Chondrocyte (in vitro differentiated cells): ENCODE measurements around the gene ELF5. TPM values are rescaled to one million over a fixed set of nuclear protein-coding genes. Genes with fewer than 3 reads are reported as not detected.

Source experiments
- DNase-seq: peaks from one replicate; pipeline ENCODE4 v3.0.0; 2021; ENCODE audit warnings: mixed read lengths, low spot score
- H3K27ac Mint-ChIP-seq: one replicate; pipeline ENCODE4 v1.8.0; 2021; ENCODE audit warnings: mild to moderate bottlenecking, moderate library complexity, mixed read lengths; ENCODE audit not compliant: unreplicated experiment
- H3K27me3 Mint-ChIP-seq: 2 replicates; pipeline ENCODE4 v1.8.0; 2021; ENCODE audit warnings: low read depth, mixed read lengths
- H3K36me3 Mint-ChIP-seq: 2 replicates; pipeline ENCODE4 v1.8.0; 2021; ENCODE audit warnings: low read depth, mixed read lengths
- H3K4me1 Mint-ChIP-seq: 2 replicates; pipeline ENCODE4 v1.8.0; 2021; ENCODE audit warnings: low read depth, mild to moderate bottlenecking, mixed read lengths
- H3K4me3 Mint-ChIP-seq: one replicate; pipeline ENCODE4 v1.8.0; 2021; ENCODE audit warnings: mild to moderate bottlenecking, moderate library complexity, mixed read lengths; ENCODE audit not compliant: unreplicated experiment
- H3K9me3 Mint-ChIP-seq: 2 replicates; pipeline ENCODE4 v1.8.0; 2021; ENCODE audit warnings: low read depth, mixed read lengths
- total RNA-seq: library from RNA; stranded (reverse); gene quantifications from 3 replicates; pipeline ENCODE4 v1.2.1, GENCODE V29; 2021
- TF ChIP-seq, protein P1 (sequence below): fragments of 200-600 bp; sonication (generic); IDR thresholded peaks from 2 replicates; pipeline ENCODE4 v1.5.0; 2021; ENCODE audit warnings: antibody characterized with exemption, mild to moderate bottlenecking, moderate library complexity

ELF5 gene
- total RNA-seq, 1 donor from 2014 or later = not detected

DNA sequence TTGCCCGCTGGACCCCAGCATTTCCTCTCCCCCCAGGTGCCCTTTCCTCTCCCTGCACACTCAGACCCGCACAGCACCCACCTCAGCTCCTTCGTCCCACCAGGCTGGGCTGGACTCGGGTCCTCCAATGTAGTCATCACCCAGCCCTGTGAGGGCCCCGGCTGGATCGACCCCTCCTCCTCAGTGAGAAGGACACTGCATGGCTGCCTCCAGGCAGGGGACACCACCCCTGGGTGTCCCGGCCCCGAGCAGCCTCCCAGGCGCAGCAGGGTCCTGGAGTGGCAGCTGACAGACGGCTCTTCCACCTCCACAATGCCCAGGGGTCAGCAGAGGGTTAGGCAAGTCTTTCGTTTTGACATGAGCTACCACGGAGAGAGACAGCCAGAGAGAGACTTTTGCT, 11.1 kb upstream of the ELF5 start:
- peaks cover 2% of the 10 kb centered on the region for H3K36me3 Mint-ChIP-seq
- H3K27me3 Mint-ChIP-seq = peaks cover 21% of the 10 kb centered on the region
- TF ChIP-seq, protein P1, sequence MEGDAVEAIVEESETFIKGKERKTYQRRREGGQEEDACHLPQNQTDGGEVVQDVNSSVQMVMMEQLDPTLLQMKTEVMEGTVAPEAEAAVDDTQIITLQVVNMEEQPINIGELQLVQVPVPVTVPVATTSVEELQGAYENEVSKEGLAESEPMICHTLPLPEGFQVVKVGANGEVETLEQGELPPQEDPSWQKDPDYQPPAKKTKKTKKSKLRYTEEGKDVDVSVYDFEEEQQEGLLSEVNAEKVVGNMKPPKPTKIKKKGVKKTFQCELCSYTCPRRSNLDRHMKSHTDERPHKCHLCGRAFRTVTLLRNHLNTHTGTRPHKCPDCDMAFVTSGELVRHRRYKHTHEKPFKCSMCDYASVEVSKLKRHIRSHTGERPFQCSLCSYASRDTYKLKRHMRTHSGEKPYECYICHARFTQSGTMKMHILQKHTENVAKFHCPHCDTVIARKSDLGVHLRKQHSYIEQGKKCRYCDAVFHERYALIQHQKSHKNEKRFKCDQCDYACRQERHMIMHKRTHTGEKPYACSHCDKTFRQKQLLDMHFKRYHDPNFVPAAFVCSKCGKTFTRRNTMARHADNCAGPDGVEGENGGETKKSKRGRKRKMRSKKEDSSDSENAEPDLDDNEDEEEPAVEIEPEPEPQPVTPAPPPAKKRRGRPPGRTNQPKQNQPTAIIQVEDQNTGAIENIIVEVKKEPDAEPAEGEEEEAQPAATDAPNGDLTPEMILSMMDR = no peak
- no peaks in the 10 kb centered on the region for H3K9me3 Mint-ChIP-seq
- DNase-seq = no peak
- H3K4me3 Mint-ChIP-seq = no peak overlapping the region
- H3K27ac Mint-ChIP-seq = no peak overlapping the region
- H3K4me1 Mint-ChIP-seq = no peaks in the 10 kb centered on the region

DNA sequence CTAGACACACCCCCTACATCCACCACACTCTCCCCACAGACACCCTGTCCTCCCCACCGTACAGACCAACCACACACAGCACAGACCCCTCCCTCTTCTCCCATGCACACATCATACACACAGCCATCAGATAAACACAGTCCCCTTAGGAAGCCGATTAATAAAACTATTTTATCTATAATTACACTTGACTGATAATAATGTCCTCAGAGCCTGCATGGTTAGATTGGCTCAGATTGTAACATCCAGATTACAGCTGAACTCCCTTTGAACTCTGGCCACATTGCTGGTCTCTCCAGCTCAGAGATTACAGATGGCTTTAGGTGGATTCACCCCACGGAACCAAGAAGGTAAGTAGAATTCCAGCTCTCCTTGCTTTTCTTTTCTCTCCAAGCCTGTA, 9.5 kb upstream of the ELF5 start:
- H3K4me1 Mint-ChIP-seq = no peaks in the 10 kb centered on the region
- no peak overlapping the region for H3K4me3 Mint-ChIP-seq
- no peaks in the 10 kb centered on the region for H3K9me3 Mint-ChIP-seq
- peaks cover 15% of the 10 kb centered on the region for H3K27me3 Mint-ChIP-seq
- TF ChIP-seq, protein P1 = no peak
- no peak for DNase-seq
- no peak overlapping the region for H3K27ac Mint-ChIP-seq
- peaks cover 2% of the 10 kb centered on the region for H3K36me3 Mint-ChIP-seq

DNA sequence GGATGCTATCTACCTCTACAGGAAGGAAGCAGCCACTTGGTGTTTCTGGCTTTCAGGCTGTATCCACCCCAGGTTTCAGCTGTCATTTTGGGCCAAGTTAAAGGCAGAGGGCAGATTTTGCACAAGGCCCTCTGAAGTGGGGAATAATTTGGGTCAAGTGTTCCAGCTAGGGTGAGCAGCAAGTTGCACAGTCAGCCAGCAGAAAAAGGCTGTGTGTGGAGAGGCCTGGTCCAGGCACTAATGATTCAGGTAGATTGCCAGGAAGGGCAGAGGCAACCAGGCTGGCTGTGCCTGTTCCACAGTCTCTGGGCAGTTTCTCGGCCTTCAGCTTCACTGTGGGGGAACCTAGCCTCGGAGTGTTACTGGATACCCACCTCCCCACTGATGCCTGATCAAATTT, 8.6 kb upstream of the ELF5 start:
- H3K9me3 Mint-ChIP-seq = no peaks in the 10 kb centered on the region

DNA sequence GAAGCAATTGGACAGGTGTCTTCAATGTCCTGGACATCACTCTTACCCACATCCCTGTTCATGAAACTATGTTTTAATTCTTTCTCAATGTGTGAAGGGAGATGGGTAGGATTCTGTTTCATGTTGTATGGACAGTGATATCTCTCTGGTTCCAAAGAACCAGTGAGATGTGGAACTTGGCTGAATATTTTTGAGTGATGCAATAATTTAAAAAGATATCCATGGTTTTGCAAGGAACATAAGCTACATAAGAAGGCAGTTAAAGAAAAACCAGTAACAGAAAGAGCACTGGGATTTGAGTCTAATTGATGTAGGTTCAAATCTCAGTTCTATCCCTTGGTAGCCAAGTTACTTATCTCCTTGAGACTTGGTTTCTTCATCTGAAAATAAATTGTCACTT, 7.7 kb upstream of the ELF5 start:
- no peak overlapping the region for H3K27ac Mint-ChIP-seq
- H3K27me3 Mint-ChIP-seq = peaks cover 17% of the 10 kb centered on the region
- TF ChIP-seq, protein P1 = no peak
- H3K4me3 Mint-ChIP-seq = no peak overlapping the region
- H3K4me1 Mint-ChIP-seq = no peaks in the 10 kb centered on the region
- H3K36me3 Mint-ChIP-seq = peaks cover under 1% of the 10 kb centered on the region
- H3K9me3 Mint-ChIP-seq = no peaks in the 10 kb centered on the region
- no peak for DNase-seq

More for the DNA sequence above, 8.6 kb upstream of the ELF5 start:
- no peaks in the 10 kb centered on the region for H3K4me1 Mint-ChIP-seq
- DNase-seq = no peak
- peaks cover 18% of the 10 kb centered on the region for H3K27me3 Mint-ChIP-seq
- H3K27ac Mint-ChIP-seq = no peak overlapping the region
- TF ChIP-seq, protein P1 = no peak
- peaks cover 2% of the 10 kb centered on the region for H3K36me3 Mint-ChIP-seq
- no peak overlapping the region for H3K4me3 Mint-ChIP-seq

DNA sequence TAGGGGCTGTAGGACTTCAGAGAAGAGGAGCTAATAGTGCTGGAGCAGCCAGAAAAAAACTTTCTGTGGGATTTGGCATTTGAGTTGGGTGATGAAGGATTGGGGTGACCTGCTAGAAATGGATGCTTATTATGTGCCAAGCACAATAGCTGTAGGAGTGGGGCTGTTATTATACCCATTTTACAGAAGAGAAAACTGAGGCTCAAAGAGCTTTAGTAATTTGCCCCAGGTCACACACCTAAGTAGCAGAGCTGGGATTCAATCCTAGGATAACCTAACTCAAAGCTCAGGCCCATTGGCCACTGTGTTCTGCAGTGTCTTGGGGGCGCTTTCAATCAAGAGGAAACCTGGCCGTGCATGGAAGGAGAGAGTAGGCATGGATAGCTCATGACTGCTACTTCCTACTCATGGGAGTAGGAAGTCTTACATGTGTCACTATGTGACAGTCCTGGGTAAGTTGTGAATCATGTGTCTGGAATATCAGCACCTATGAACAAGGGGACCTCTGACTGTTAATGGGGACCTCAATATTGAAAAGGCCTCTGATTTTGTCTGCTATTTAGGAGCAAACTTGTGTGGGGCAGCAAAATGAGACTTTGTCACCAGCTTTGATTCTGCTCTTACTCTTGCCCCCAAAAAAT, 6.1 kb upstream of the ELF5 start:
- Mint-ChIP-seq H3K27me3 (peaks cover 15% of the 10 kb centered on the region), H3K36me3 (no peaks in the 10 kb centered on the region), H3K9me3 (no peaks in the 10 kb centered on the region), H3K4me3 (no peak overlapping the region), H3K27ac (no peak overlapping the region), H3K4me1 (no peaks in the 10 kb centered on the region)
- TF ChIP-seq, protein P1 = no peak
- no peak for DNase-seq
